Caco-2 (cell line): ENCODE results near the gene PLCB2. TPM values are rescaled to one million over a fixed set of nuclear protein-coding genes. Genes with fewer than 3 reads are reported as not detected.

Source experiments
- BruUV-seq: library from RNA; stranded (reverse); fragments of 400-500 nt; replicated peaks from 2 replicates; lab custom pipeline; 2021; lab: Mats Ljungman, UMichigan
- CTCF ChIA-PET: fragments of 300-600 bp; sonication (Branson Sonifier 250); formaldehyde crosslinking; loops from one replicate; lab custom pipeline; 2022; ENCODE audit warnings: antibody characterized with exemption; lab: Charles Lee
- POLR2A ChIA-PET: fragments of 300-600 bp; sonication (Branson Sonifier 250); formaldehyde crosslinking; loops from one replicate; lab custom pipeline; 2022; ENCODE audit warnings: antibody characterized with exemption; lab: Charles Lee
- DNase-seq, 2 experiments: peaks; one replicate each; pipeline versions ENCODE4 v3.0.0 to v3.0.0-alpha.2; 2020 to 2022
- H3K27me3 ChIP-seq: replicated peaks from 2 replicates; pipeline ENCODE4 v1.6.0; 2011; ENCODE audit warnings: low read length; ENCODE audit not compliant: control insufficient read depth, insufficient read depth
- H3K36me3 ChIP-seq: 2 replicates; pipeline ENCODE4 v1.5.1; 2011; ENCODE audit warnings: low read length; ENCODE audit not compliant: control insufficient read depth, insufficient read depth
- H3K4me1 ChIP-seq: fragments of 250-450 bp; sonication (Bioruptor Pico); 2 replicates; pipeline ENCODE4 v1.5.1; 2020; ENCODE audit warnings: mild to moderate bottlenecking
- H3K4me3 ChIP-seq: 2 replicates; pipeline ENCODE4 v1.5.1; 2011; ENCODE audit warnings: low read depth, mild to moderate bottlenecking, control low read depth, low read length
- H3K9me3 ChIP-seq: fragments of 250-450 bp; sonication (Bioruptor Pico); 2 replicates; pipeline ENCODE4 v1.5.1; 2020; ENCODE audit warnings: mild to moderate bottlenecking, moderate library complexity
- H3K27ac Mint-ChIP-seq: one replicate; pipeline ENCODE4 v1.8.0; 2022; ENCODE audit warnings: mixed read lengths; ENCODE audit not compliant: unreplicated experiment
- H3K27me3 Mint-ChIP-seq: one replicate; pipeline ENCODE4 v1.8.0; 2022; ENCODE audit warnings: mixed read lengths; ENCODE audit not compliant: insufficient read depth, unreplicated experiment
- H3K36me3 Mint-ChIP-seq: one replicate; pipeline ENCODE4 v1.8.0; 2022; ENCODE audit warnings: mild to moderate bottlenecking, mixed read lengths; ENCODE audit not compliant: insufficient read depth, unreplicated experiment
- H3K4me1 Mint-ChIP-seq: one replicate; pipeline ENCODE4 v1.8.0; 2022; ENCODE audit warnings: low read depth, mixed read lengths; ENCODE audit not compliant: unreplicated experiment
- H3K4me3 Mint-ChIP-seq: one replicate; pipeline ENCODE4 v1.8.0; 2022; ENCODE audit warnings: mild to moderate bottlenecking, moderate library complexity, mixed read lengths; ENCODE audit not compliant: unreplicated experiment
- H3K9me3 Mint-ChIP-seq: one replicate; pipeline ENCODE4 v1.8.0; 2022; ENCODE audit warnings: mixed read lengths; ENCODE audit not compliant: unreplicated experiment
- CTCF ChIP-seq, 2 experiments: fragments of 200-600 bp in 1 of 2; IDR thresholded peaks; 1 replicate in 1 of 2; 2 replicates in 1 of 2; pipeline versions ENCODE4 v1.5.1 to v1.8.0; 2011 to 2022; ENCODE audit warnings: antibody characterized with exemption in 1 of 2, control low read depth in 1 of 2, inconsistent platforms in 1 of 2, low read depth in 1 of 2, low read length in 1 of 2, mild to moderate bottlenecking in 1 of 2, moderate library complexity in 1 of 2; ENCODE audit not compliant: insufficient read depth in 1 of 2, severe bottlenecking in 1 of 2, unreplicated experiment in 1 of 2
- intact Hi-C: fragments of 100-400 bp; cut with micrococcal nuclease; formaldehyde crosslinking; loops from one replicate; pipeline ENCODE4 v1.10.0; 2022; ENCODE audit not compliant: unreplicated experiment
- total RNA-seq: library from RNA; stranded (reverse); gene quantifications from 2 replicates; pipeline ENCODE4 v1.2.3, GENCODE V29; 2022

Gene PLCB2
- total RNA-seq, 1 experiment from 2014 or later: 4.7 TPM

GRCh38 chr15:40279437-40280141 lies 28.1 kb downstream of the PLCB2 start:
- Mint-ChIP-seq H3K4me3 (no peak overlapping the region), H3K27me3 (no peaks in the 10 kb centered on the region), H3K9me3 (no peaks in the 10 kb centered on the region), H3K27ac (no peak overlapping the region), H3K4me1 (no peaks in the 10 kb centered on the region), H3K36me3 (peaks cover 10% of the 10 kb centered on the region)
- H3K4me1 ChIP-seq: no peaks in the 10 kb centered on the region; the same call in 1 of the 2 replicates
- ChIA-PET CTCF (interaction anchor here (0.6 to 3.0 kb wide), 25 partner anchors 9 to 311 kb away, joined by 3 to 60 read pairs (median 4); partner anchors contain the start of genes CCDC9B, INAFM2, IVD and PLCB2), POLR2A (interaction anchor here (0.7 to 0.9 kb wide), 2 partner anchors 8 to 171 kb away, joined by 3 to 4 read pairs; partner anchors contain the start of gene BMF)
- TF ChIP-seq CTCF (IDR thresholded peaks at IDR 0.05; ENCODE audit: insufficient read depth in 1 of 2, low read depth in 1 of 2, low read length in 1 of 2, severe bottlenecking in 1 of 2, unreplicated experiment in 1 of 2): peak; percentile 94 to 96
- no peaks in the 10 kb centered on the region for H3K27me3 ChIP-seq
- peak; percentile 66 to 85 for DNase-seq
- no peak overlapping the region for H3K4me3 ChIP-seq
- H3K9me3 ChIP-seq: no peaks in the 10 kb centered on the region
- intact Hi-C loops: loop anchor here (1.0 kb wide), 3 partner anchors 31 to 142 kb away; no protein-coding TSS in a partner anchor
- no peaks in the 10 kb centered on the region; the same call in 1 of the 2 replicates for H3K36me3 ChIP-seq
- no TSS peak for BruUV-seq

GRCh38 chr15:40278026-40278425 lies 29.7 kb downstream of the PLCB2 start:
- Mint-ChIP-seq H3K27me3 (no peaks in the 10 kb centered on the region), H3K27ac (no peak overlapping the region), H3K4me1 (no peaks in the 10 kb centered on the region), H3K36me3 (peaks cover 10% of the 10 kb centered on the region), H3K4me3 (no peak overlapping the region), H3K9me3 (no peaks in the 10 kb centered on the region)
- no peak for TF ChIP-seq CTCF (IDR thresholded peaks at IDR 0.05; ENCODE audit: insufficient read depth in 1 of 2, low read depth in 1 of 2, low read length in 1 of 2, severe bottlenecking in 1 of 2, unreplicated experiment in 1 of 2)
- H3K27me3 ChIP-seq: no peaks in the 10 kb centered on the region
- no TSS peak for BruUV-seq
- H3K4me1 ChIP-seq: no peaks in the 10 kb centered on the region; the same call in 1 of the 2 replicates
- CTCF ChIA-PET: interaction anchor here (0.5 to 3.0 kb wide), 4 partner anchors 31 to 61 kb away, joined by 3 to 60 read pairs (median 18); partner anchors contain the start of genes CCDC9B and PLCB2
- H3K4me3 ChIP-seq: no peak overlapping the region
- no peak for DNase-seq
- POLR2A ChIA-PET: no interaction called here
- H3K36me3 ChIP-seq: no peaks in the 10 kb centered on the region; the same call in 1 of the 2 replicates
- H3K9me3 ChIP-seq: no peaks in the 10 kb centered on the region
- intact Hi-C loops: no loop called here

GRCh38 chr15:40277471-40277870 lies 30.3 kb downstream of the PLCB2 start:
- no peaks in the 10 kb centered on the region for H3K9me3 Mint-ChIP-seq
- no peak overlapping the region for H3K27ac Mint-ChIP-seq
- no peaks in the 10 kb centered on the region; the same call in 1 of the 2 replicates for H3K4me1 ChIP-seq
- H3K4me3 ChIP-seq: no peak overlapping the region
- POLR2A ChIA-PET: no interaction called here
- DNase-seq: no peak
- CTCF ChIA-PET: interaction anchor here (0.5 to 0.7 kb wide), 2 partner anchors 55 to 60 kb away, joined by 3 read pairs; no protein-coding TSS in a partner anchor
- intact Hi-C loops: no loop called here
- H3K4me3 Mint-ChIP-seq: no peak overlapping the region
- no TSS peak for BruUV-seq
- no peaks in the 10 kb centered on the region for H3K27me3 Mint-ChIP-seq
- no peaks in the 10 kb centered on the region; the same call in 1 of the 2 replicates for H3K36me3 ChIP-seq
- peaks cover 11% of the 10 kb centered on the region for H3K36me3 Mint-ChIP-seq
- no peak for TF ChIP-seq CTCF (IDR thresholded peaks at IDR 0.05; ENCODE audit: insufficient read depth in 1 of 2, low read depth in 1 of 2, low read length in 1 of 2, severe bottlenecking in 1 of 2, unreplicated experiment in 1 of 2)
- H3K27me3 ChIP-seq: no peaks in the 10 kb centered on the region
- no peaks in the 10 kb centered on the region for H3K4me1 Mint-ChIP-seq
- H3K9me3 ChIP-seq: no peaks in the 10 kb centered on the region
